Activated CD4-positive, alpha-beta T cell treated with anti-CD3 and anti-CD28 coated beads for 48 hours (primary cell): ENCODE measurements around the gene FKBP1A.

Experiments used
- DNase-seq: peaks from one replicate; pipeline ENCODE4 v3.0.0-alpha.2; 2020

The FKBP1A gene

GRCh38 chr20:1392693-1393506 is at the start of gene FKBP1A:
Gene FKBP1A (minus strand): TSS chr20:1393054. CDS start chr20:1392998, 56 bp downstream.
- DNase-seq, result peak; percentile 94

- DNase-seq, result no peak
Measured at GRCh38 chr20:1442304-1442703, 49.5 kb upstream of the FKBP1A start.

GRCh38 chr20:1441133-1441532 is 48.3 kb upstream of the FKBP1A start:
- DNase-seq, result no peak

- DNase-seq, result peak; percentile 18
Measured at GRCh38 chr20:1440024-1440423, 47.2 kb upstream of the FKBP1A start.

GRCh38 chr20:1438361-1438760 is 45.5 kb upstream of the FKBP1A start:
- no peak for DNase-seq

GRCh38 chr20:1437235-1437904 is 44.5 kb upstream of the FKBP1A start:
- DNase-seq, result peak; percentile 86

GRCh38 chr20:1436263-1436662 is 43.4 kb upstream of the FKBP1A start:
- DNase-seq, result no peak

GRCh38 chr20:1435337-1435699 is 42.5 kb upstream of the FKBP1A start:
- no peak for DNase-seq

- peak; percentile 69 for DNase-seq
Measured at GRCh38 chr20:1434571-1435336, 41.9 kb upstream of the FKBP1A start.

- no peak for DNase-seq
Measured at GRCh38 chr20:1431158-1431557, 38.3 kb upstream of the FKBP1A start.

- DNase-seq, result no peak
Measured at GRCh38 chr20:1430004-1430451, 37.2 kb upstream of the FKBP1A start.

- no peak for DNase-seq
Measured at GRCh38 chr20:1429143-1429728, 36.4 kb upstream of the FKBP1A start.

- no peak for DNase-seq
Measured at GRCh38 chr20:1427457-1428054, 34.7 kb upstream of the FKBP1A start.

- DNase-seq, result no peak
Measured at GRCh38 chr20:1426231-1426849, 33.5 kb upstream of the FKBP1A start.

- DNase-seq, result no peak
Measured at GRCh38 chr20:1424336-1424735, 31.5 kb upstream of the FKBP1A start.

- peak; percentile 27 for DNase-seq
Measured at GRCh38 chr20:1423625-1424106, 30.8 kb upstream of the FKBP1A start.

GRCh38 chr20:1423206-1423605 is 30.4 kb upstream of the FKBP1A start:
- no peak for DNase-seq

- no peak for DNase-seq
Measured at GRCh38 chr20:1422753-1423152, 29.9 kb upstream of the FKBP1A start.

GRCh38 chr20:1420066-1420465 is 27.2 kb upstream of the FKBP1A start:
- DNase-seq, result no peak

- no peak for DNase-seq
Measured at GRCh38 chr20:1418350-1418749, 25.5 kb upstream of the FKBP1A start.

- no peak for DNase-seq
Measured at GRCh38 chr20:1417790-1418189, 24.9 kb upstream of the FKBP1A start.

GRCh38 chr20:1417273-1417672 is 24.4 kb upstream of the FKBP1A start:
- no peak for DNase-seq
